Ovary (tissue), 3 donors: ENCODE results near the gene NNAT.

ENCODE experiments used
- EP300 ChIP-seq: sonication (generic); formaldehyde crosslinking; IDR thresholded peaks from one replicate; pipeline ENCODE4 v1.6.1; 2017; ENCODE audit warnings: antibody characterized with exemption
- POLR2A ChIP-seq: fragments of 450-650 bp; IDR thresholded peaks from one replicate; pipeline ENCODE4 v1.6.1; 2017; ENCODE audit warnings: antibody characterized with exemption, mild to moderate bottlenecking, moderate library complexity
- TF ChIP-seq, protein P1 (sequence below), 3 donors: fragments of 450-650 bp in 2 of 3; fragments of 200-600 bp in 1 of 3; IDR thresholded peaks; one replicate each; pipeline versions ENCODE4 v1.5.1 to v1.8.0; 2016 to 2022; ENCODE audit warnings: antibody characterized with exemption in 3 of 3, mild to moderate bottlenecking in 1 of 3
- donor health status: DM: no; HTN: no; CAD: no.

DNA sequence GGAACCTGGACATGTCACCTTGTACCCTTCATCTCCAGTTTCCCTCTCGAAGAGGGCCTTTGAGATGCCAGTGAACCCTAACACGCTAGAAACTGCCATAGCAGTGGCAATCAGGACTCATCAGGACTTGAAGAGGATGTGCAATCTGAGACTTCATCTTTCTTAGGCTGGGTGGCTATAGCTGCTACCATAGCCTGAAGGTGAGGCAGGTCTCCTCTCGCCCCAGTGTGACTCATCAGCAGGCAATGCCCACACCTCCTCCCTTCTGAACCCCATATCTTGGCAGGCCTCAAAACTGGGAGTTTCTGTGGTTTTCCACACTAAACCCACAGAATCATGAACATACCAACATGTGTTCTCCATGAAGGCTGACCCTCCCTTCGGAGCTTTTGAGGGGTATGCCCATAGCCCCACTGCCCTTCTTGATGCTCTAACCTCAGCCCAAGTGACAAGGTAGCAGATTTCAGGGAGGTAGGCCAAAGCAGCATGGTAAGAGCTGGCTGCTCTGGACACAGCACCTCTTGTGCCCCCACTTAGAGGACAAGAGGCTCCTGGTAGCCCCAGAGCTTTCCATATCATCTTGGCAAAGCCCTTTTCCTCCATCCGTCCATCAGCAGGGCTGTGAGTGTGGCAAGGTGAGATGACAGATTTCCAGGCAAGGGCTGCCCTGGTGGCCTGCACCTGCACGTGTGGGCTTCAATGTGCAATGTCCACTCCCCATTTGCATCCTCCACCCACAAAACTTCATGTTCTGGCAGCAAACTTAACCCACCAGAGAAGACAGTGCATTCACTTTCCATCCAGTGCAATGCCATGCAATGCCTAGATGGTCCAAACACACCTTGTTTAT is 4.0 kb downstream of the NNAT start:
- TF ChIP-seq, protein P1, sequence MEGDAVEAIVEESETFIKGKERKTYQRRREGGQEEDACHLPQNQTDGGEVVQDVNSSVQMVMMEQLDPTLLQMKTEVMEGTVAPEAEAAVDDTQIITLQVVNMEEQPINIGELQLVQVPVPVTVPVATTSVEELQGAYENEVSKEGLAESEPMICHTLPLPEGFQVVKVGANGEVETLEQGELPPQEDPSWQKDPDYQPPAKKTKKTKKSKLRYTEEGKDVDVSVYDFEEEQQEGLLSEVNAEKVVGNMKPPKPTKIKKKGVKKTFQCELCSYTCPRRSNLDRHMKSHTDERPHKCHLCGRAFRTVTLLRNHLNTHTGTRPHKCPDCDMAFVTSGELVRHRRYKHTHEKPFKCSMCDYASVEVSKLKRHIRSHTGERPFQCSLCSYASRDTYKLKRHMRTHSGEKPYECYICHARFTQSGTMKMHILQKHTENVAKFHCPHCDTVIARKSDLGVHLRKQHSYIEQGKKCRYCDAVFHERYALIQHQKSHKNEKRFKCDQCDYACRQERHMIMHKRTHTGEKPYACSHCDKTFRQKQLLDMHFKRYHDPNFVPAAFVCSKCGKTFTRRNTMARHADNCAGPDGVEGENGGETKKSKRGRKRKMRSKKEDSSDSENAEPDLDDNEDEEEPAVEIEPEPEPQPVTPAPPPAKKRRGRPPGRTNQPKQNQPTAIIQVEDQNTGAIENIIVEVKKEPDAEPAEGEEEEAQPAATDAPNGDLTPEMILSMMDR (IDR thresholded peaks at IDR 0.05), result no peak
- TF ChIP-seq POLR2A (no peak), EP300 (no peak)
